ACHN (cell line): ENCODE measurements around the gene PARD3B.

Experiments
- DNase-seq: peaks from one replicate; pipeline ENCODE4 v3.0.0-alpha.2; 2015
- in situ Hi-C: cut with HindIII; loops from 2 replicates; pipeline ENCODE4 v1.10.0; 2017; ENCODE audit warnings: low sequenced_read_pairs, low pct_ligation_motif_present, low pct_unique_long_range_greater_than_20kb

PARD3B gene

GRCh38 chr2:205650931-205651330 lies 1105.7 kb downstream of the PARD3B start:
- no peak for DNase-seq
- in situ Hi-C loops: no loop called here

GRCh38 chr2:205651719-205652118 lies 1106.4 kb downstream of the PARD3B start:
- in situ Hi-C loops: no loop called here
- no peak for DNase-seq

DNA sequence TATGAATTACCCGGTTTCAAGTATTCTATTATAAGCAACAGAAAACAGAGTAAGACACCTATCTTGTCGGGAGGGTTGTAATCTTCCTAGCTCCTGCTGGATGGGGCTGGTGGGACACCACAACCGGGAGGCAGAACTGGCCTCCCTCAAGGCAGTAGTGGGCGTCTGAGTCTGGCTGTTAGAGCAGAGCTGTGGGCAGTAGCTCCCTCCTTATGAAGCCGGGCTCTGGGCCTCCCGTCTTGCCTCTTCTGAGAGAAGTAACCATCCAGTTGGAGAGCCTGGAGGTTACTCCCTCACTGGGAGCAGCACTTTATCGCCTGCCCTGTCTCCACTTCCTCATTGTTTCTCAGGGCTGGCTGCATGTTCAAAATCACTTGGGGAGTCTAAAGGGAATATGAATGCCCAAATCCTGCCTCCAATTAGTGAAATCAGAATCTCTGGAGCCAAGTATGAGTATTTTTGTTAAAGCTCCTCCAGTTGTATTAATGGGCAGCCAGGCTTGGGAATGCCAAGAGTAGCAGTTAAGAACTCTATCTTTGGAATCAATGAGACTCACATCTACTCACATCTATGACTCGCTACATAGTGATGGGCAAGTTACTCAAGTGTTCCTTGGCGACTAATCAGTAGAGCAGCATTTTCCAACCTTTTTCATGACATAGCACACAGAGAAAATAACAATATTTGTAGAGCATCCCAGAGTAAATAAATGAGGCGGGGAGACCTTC lies 1109.8 kb downstream of the PARD3B start:
- in situ Hi-C loops: no loop called here
- DNase-seq: peak; percentile 43

- in situ Hi-C loops: no loop called here
- no peak for DNase-seq
Observed at GRCh38 chr2:205655779-205656456, 1110.6 kb downstream of the PARD3B start.

DNA sequence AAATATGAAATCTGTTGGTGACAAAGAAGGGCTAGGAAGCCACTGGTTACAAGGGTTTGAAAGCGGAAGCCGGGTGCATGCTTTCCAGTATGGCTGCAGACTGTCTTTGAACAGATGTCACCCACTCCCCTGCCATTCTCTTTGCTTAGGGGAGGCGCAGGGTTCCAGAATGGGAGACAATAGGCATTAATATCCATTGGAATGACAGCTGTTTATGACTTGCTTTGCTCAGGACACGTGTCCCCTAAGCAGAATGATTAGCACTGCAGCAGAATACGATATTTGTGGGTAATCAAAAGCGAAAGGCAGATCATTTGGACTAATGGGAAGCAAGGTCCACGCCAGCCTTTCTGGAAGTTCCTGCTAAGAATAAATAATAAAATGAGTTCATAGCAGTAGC lies 1111.2 kb downstream of the PARD3B start:
- in situ Hi-C loops: no loop called here

DNA sequence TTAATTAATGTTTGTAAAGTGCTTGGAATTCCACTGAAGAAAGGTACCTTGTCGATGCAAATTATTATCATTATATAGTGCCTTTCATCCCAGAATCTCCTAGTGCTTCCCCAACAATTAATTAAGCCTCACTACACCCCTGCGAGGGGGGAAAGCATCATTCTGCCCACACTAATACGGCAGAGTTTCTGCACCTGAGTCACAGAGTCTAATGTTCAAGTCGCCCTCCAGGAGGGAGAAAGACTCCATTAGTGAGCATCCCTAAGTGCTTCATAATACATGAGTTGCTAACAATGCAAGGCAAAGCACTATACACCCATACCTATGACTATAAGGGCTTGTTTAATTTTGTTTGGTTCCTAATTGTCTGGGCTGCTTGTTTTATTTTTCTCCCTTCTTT lies 1111.7 kb downstream of the PARD3B start:
- no peak for DNase-seq
- in situ Hi-C loops: no loop called here

More for the DNA sequence above, 1111.2 kb downstream of the PARD3B start:
- no peak for DNase-seq

DNA sequence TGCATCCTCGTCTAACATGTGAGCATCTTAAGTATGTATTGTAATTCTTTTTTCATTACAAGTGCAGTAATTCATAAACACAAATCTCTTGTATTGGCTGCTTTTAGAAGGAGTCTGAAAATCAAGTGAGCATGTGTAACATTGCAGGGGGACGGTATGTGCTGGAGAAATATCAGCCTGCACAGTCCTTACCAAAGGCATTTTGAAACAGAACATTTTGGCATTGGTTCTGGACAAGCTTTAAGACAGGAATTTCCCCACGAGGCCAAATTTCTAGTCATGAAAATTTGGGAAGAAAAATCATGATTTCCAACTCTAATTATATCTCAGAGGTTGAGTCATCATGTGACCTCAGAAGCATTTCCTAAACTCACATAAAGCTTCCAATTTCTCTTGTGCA lies 1112.3 kb downstream of the PARD3B start:
- in situ Hi-C loops: no loop called here

GRCh38 chr2:205658068-205658467 lies 1112.8 kb downstream of the PARD3B start:
- no peak for DNase-seq
- in situ Hi-C loops: no loop called here

More for the DNA sequence above, 1112.3 kb downstream of the PARD3B start:
- DNase-seq: no peak

GRCh38 chr2:205658572-205658971 lies 1113.3 kb downstream of the PARD3B start:
- in situ Hi-C loops: no loop called here
- DNase-seq: no peak

GRCh38 chr2:205659922-205660321 lies 1114.6 kb downstream of the PARD3B start:
- DNase-seq: no peak
- in situ Hi-C loops: no loop called here

DNA sequence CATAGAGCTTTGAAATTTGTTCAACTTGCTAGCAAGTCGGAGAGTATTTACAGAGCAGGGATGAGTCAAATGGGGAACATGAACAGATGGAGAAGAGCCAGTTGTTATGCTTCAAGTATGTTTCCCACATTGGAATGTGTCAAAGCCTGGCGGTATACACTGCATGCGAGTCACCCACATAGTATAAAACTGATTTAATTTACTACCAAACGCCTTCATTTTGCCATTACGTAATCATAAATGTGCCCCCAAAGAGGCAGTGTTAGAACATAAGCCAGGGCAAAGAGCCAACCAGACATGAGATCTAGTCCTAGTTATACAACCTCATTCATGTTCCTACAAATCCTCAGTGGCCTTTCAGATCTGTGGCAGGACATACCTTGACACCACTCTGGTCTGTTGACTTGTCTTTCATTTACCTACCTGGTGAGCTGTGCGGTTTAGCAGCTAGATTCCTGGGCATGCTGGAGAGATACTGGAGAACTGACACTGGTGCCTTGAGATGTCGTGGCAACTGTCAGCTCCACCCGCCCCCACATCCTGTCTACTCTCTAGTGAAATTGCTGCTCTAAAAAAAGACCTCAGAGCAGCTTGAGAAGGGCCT lies 1115.3 kb downstream of the PARD3B start:
- in situ Hi-C loops: no loop called here
- DNase-seq: peak; percentile 25

- DNase-seq: no peak
- in situ Hi-C loops: no loop called here
Observed at GRCh38 chr2:205661281-205661680, 1116.0 kb downstream of the PARD3B start.

DNA sequence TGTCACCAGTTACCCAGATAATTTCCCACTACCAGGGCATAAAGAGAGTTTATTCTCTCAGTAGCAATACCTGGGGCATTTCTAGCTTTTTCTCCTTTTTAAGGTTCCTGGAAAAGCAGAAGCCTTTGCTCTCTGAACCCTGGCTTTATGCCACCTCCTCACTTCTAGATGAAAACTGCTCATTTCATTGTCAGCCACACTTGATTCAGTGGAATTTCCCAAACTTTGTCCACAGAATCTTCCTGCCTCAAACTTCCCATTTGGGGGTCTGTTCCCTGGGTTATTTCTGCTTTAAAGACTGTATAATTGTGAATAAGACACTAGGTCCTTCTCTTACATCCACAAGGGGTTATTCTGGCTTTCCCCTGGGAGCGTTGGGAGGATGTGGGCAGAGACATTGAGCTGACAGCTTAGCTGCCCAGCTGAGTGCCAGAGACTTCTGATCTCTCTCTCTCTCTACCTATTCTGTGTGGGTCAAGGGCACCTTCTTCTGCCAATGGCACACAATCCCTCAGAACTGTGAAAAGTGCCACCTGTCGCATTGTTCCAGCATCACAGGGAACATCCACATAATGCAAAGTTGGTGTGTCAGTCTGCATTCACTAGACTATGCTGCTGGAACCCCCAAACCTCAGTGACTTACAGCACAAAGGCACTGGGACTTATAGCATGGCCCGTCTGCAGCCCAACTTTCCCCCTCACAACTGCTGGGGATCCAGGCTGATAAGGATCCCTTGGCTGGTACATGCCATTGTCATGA lies 1117.1 kb downstream of the PARD3B start:
- no peak for DNase-seq
- in situ Hi-C loops: no loop called here

DNA sequence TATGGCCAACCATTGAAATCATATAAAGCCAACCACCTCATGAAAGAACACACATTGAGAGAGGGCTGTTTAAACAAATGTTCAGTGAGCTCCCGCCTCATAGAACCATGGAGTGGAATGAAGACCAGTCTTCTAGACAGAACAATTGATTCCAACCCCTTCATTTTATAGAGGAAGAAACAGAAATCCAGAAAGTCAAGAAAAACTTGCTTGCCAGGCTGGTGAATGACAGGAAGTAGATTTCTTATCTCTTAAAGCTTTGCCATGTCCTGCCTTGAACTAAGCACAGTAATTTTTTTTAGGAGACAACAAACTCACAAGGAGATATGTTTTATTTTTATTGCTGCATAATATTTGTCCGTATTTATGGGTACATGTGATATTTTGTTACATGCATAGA lies 1120.5 kb downstream of the PARD3B start:
- in situ Hi-C loops: no loop called here
- DNase-seq: no peak
